GM12878 (cell line): Measurements from ENCODE around the gene SEPTIN11. TPM values are rescaled to one million over a fixed set of nuclear protein-coding genes. Genes with fewer than 3 reads are reported as not detected.
A peak's percentile ranks its signal among the peaks of the same experiment; 100 is the strongest.

Experiments used
- ATAC-seq: fragments of 200-7000 bp; cut with Tn5 transposase; 3 replicates; pipeline ENCODE4 v1.9.1; 2020; ENCODE audit warnings: mild to moderate bottlenecking, moderate library complexity
- BruUV-seq: library from RNA; stranded (reverse); fragments of 400-500 nt; replicated peaks from 2 replicates; lab custom pipeline; 2021; lab: Mats Ljungman, UMichigan
- CTCF ChIA-PET: fragments of 300-600 bp; sonication (Branson Sonifier 250); formaldehyde crosslinking; extraction: SDS; loops from one replicate; lab custom pipeline; 2021; ENCODE audit warnings: inconsistent platforms; lab: Yijun Ruan, JAX
- POLR2A ChIA-PET: fragments of 350-600 bp; formaldehyde crosslinking; extraction: SDS; loops from one replicate; lab custom pipeline; 2021; ENCODE audit warnings: inconsistent platforms; lab: Charles Lee
- RAD21 ChIA-PET: fragments of 300-600 bp; sonication (Branson Sonifier 250); formaldehyde crosslinking; loops from one replicate; lab custom pipeline; 2023; ENCODE audit warnings: antibody characterized with exemption; ENCODE audit not compliant: unreplicated experiment; lab: Charles Lee
- SMC1A ChIA-PET: fragments of 300-600 bp; sonication (Branson Sonifier 250); formaldehyde crosslinking; loops from one replicate; lab custom pipeline; 2023; ENCODE audit not compliant: unreplicated experiment, uncharacterized antibody; lab: Charles Lee
- DNase-seq: peaks from one replicate; pipeline ENCODE4 v3.0.0-alpha.2; 2011; ENCODE audit warnings: low read depth, low spot score
- FAIRE-seq: peaks from 3 replicates; lab custom pipeline; 2011; peaks lifted over from hg19 to GRCh38; lab: Jason Lieb, UNC
- H2AFZ ChIP-seq: 2 replicates; pipeline ENCODE4 v1.6.0; 2011; ENCODE audit warnings: low read depth, low read length, control low read depth; ENCODE audit not compliant: control insufficient read depth
- H3K27ac ChIP-seq: 2 replicates; pipeline ENCODE4 v1.5.1; 2011; ENCODE audit warnings: control low read depth; ENCODE audit not compliant: control insufficient read depth, insufficient read depth
- H3K27me3 ChIP-seq, 2 experiments: replicated peaks in 1 of 2; 2 replicates each; pipeline versions ENCODE4 v1.6.0 to v1.6.1; 2011; ENCODE audit warnings: low read length in 1 of 2; ENCODE audit not compliant: control insufficient read depth in 2 of 2, insufficient read depth in 2 of 2
- H3K36me3 ChIP-seq, 2 experiments: 2 replicates each; pipeline ENCODE4 v1.5.1; 2011; ENCODE audit warnings: low read length in 1 of 2; ENCODE audit not compliant: control insufficient read depth in 2 of 2, insufficient read depth in 2 of 2
- H3K4me1 ChIP-seq: 2 replicates; pipeline ENCODE4 v1.6.1; 2011; ENCODE audit warnings: mild to moderate bottlenecking, low read length, moderate library complexity, mixed read lengths; ENCODE audit not compliant: control insufficient read depth, insufficient read depth
- H3K4me2 ChIP-seq: 2 replicates; pipeline ENCODE4 v1.6.0; 2011; ENCODE audit warnings: control low read depth; ENCODE audit not compliant: control insufficient read depth, insufficient read depth
- H3K4me3 ChIP-seq: fragments of 200-600 bp; sonication (generic); 2 replicates; pipeline ENCODE4 v1.5.1; 2016
- H3K79me2 ChIP-seq: 2 replicates; pipeline ENCODE4 v1.6.0; 2011; ENCODE audit warnings: low read length; ENCODE audit not compliant: control insufficient read depth, insufficient read depth
- H3K9ac ChIP-seq: 2 replicates; pipeline ENCODE4 v1.8.0; 2011; ENCODE audit warnings: low read length, control low read depth, mixed read lengths; ENCODE audit not compliant: control insufficient read depth, insufficient read depth
- H3K9me3 ChIP-seq: replicated peaks from 3 replicates; pipeline ENCODE4 v1.5.1; 2011; ENCODE audit warnings: mild to moderate bottlenecking, low read length; ENCODE audit not compliant: control insufficient read depth, insufficient read depth
- H4K20me1 ChIP-seq: 2 replicates; pipeline ENCODE4 v1.6.0; 2011; ENCODE audit not compliant: control insufficient read depth, insufficient read depth
- E2F8 ChIP-seq: fragments of 450-650 bp; IDR thresholded peaks from 2 replicates; pipeline ENCODE4 v1.6.1; 2018; ENCODE audit warnings: mild to moderate bottlenecking, low read depth, moderate library complexity; ENCODE audit not compliant: partially characterized antibody
- IKZF2 ChIP-seq, 2 experiments: fragments of 450-650 bp; IDR thresholded peaks; 2 replicates each; pipeline ENCODE4 v1.6.1; 2017; ENCODE audit warnings: mild to moderate bottlenecking in 2 of 2, moderate library complexity in 2 of 2
- NFYA ChIP-seq: IDR thresholded peaks from 2 replicates; pipeline ENCODE4 v1.6.1; 2011; ENCODE audit warnings: low read depth, mild to moderate bottlenecking, low read length, improper control_type of control experiment, borderline replicate concordance
- NKRF ChIP-seq: fragments of 450-650 bp; conservative IDR thresholded peaks from 2 replicates; pipeline ENCODE4 v1.6.1; 2017; ENCODE audit warnings: mild to moderate bottlenecking, moderate library complexity
- RCOR1 ChIP-seq: conservative IDR thresholded peaks from 2 replicates; pipeline ENCODE4 v1.6.1; 2012; ENCODE audit warnings: low read depth, low read length, improper control_type of control experiment
- SIN3A ChIP-seq: IDR thresholded peaks from 2 replicates; pipeline ENCODE4 v1.6.1; 2012; ENCODE audit warnings: low read depth, low read length, improper control_type of control experiment
- SKIL ChIP-seq: fragments of 450-650 bp; IDR thresholded peaks from 2 replicates; pipeline ENCODE4 v1.6.1; 2017; ENCODE audit warnings: mild to moderate bottlenecking, low read depth, inconsistent platforms; ENCODE audit not compliant: poor library complexity, severe bottlenecking
- WGBS: methylation state at CpG from one replicate; pipeline ENCODE4 v1.1.6; 2016; ENCODE audit warnings: low lambda C conversion rate; ENCODE audit not compliant: insufficient replicate concordance, insufficient coverage; ENCODE audit errors: missing lambda C conversion rate; 5-methylcytosine and 5-hydroxymethylcytosine counted together
- in situ Hi-C: fragments of 300-500 bp; cut with MboI; formaldehyde crosslinking; loops from 9 replicates; pipeline ENCODE4 v1.14.3; 2018; ENCODE audit warnings: mixed read lengths
- intact Hi-C: fragments of 100-400 bp; cut with micrococcal nuclease; formaldehyde crosslinking; loops from one replicate; pipeline ENCODE4 v1.14.2; 2022; ENCODE audit not compliant: unreplicated experiment
- polyA plus RNA-seq, 11 experiments: library from polyadenylated mRNA; depleted of rRNA in 4 of 11; unstranded in 6 of 11; stranded (reverse) in 5 of 11; fragments of >200 nt; fragmentation: Nextera tagmentation in 4 of 11; fragmentation: Illumina TruSeq in 1 of 11; extraction: Ambion mirVana in 4 of 11; extraction: Trizol in 1 of 11; gene quantifications; 1 replicate in 1 of 11; 2 replicates in 10 of 11; pipeline versions ENCODE4 v1.2.1 to v1.2.3, GENCODE V29; 2011 to 2016; ENCODE audit warnings: inconsistent platforms in 2 of 11, missing spikeins in 2 of 11, low read depth in 1 of 11
- total RNA-seq, 4 experiments: library from RNA; depleted of rRNA in 3 of 4; stranded (reverse); fragments of >200 nt in 3 of 4; fragmentation: Illumina TruSeq in 1 of 4; extraction: Trizol in 1 of 4; gene quantifications; 2 replicates each; pipeline versions ENCODE4 v1.2.1 to v1.2.3, GENCODE V29; 2013 to 2021

The SEPTIN11 gene
- total and polyA plus RNA-seq, 10 of the 15 experiments (the other 5 are each of a cell fraction or from before 2014, with no cell fraction given): 24.7 to 160 (median 91.3) TPM

- intact Hi-C loops: no loop called here
- ChIA-PET SMC1A (interaction anchor here (1.1 to 3.1 kb wide), 12 partner anchors 8 to 57 kb away, joined by 3 to 15 read pairs (median 4); no protein-coding TSS in a partner anchor), CTCF (interaction anchor here (0.6 to 2.4 kb wide), 6 partner anchors 9 to 808 kb away, joined by 3 to 8 read pairs (median 5); no protein-coding TSS in a partner anchor), RAD21 (interaction anchor here (1.0 to 1.3 kb wide), 3 partner anchors 19 to 347 kb away, joined by 3 to 4 read pairs (median 3); no protein-coding TSS in a partner anchor), POLR2A (interaction anchor here (0.8 to 1.3 kb wide), 3 partner anchors 9 to 55 kb away, joined by 3 to 4 read pairs (median 3); no protein-coding TSS in a partner anchor)
- Histone ChIP-seq H3K36me3 (peaks cover 0 to 1% of the 10 kb centered on the region in 2 experiments; a peak in 1 of 4 replicates), H2AFZ (no peak overlapping the region), H3K79me2 (peaks cover 91% of the 10 kb centered on the region), H3K4me3 (peak overlapping the region; percentile 29), H4K20me1 (no peaks in the 10 kb centered on the region), H3K27me3 (no peaks in the 10 kb centered on the region), H3K4me2 (peak overlapping the region; percentile 73), H3K4me1 (peaks cover 51% of the 10 kb centered on the region), H3K9ac (peak overlapping the region; percentile 19; the same call in 1 of the 2 replicates), H3K27ac (peak overlapping the region; percentile 54), H3K9me3 (peaks cover 4% of the 10 kb centered on the region; the same call in 2 of the 3 replicates)
- FAIRE-seq (no peak), DNase-seq (no peak), ATAC-seq (peak; percentile 25; the same call in 2 of the 3 replicates)
- BruUV-seq: no TSS peak
- WGBS: 8% methylated on average over 4 of the region's 4 CpGs
- in situ Hi-C loops: no loop called here
- TF ChIP-seq NKRF (no peak), E2F8 (no peak), IKZF2 (IDR thresholded peaks at IDR 0.05) (0 out of 4 replicates have a peak, but pooled peaks of 1 of the 2 experiments have one; percentile 14), SKIL (no peak), NFYA (no peak), RCOR1 (no peak), SIN3A (no peak)
These were observed 38.1 kb downstream of the SEPTIN11 start for GRCh38 chr4:76987685-76988084.
